ENCODE data around the gene MAGED4B.
"Not testable (repeated sequence)": the region's sequence is repeated elsewhere in the genome, so short reads cannot be mapped to it uniquely, and the experiment has no call there.

The MAGED4B gene, protein sequence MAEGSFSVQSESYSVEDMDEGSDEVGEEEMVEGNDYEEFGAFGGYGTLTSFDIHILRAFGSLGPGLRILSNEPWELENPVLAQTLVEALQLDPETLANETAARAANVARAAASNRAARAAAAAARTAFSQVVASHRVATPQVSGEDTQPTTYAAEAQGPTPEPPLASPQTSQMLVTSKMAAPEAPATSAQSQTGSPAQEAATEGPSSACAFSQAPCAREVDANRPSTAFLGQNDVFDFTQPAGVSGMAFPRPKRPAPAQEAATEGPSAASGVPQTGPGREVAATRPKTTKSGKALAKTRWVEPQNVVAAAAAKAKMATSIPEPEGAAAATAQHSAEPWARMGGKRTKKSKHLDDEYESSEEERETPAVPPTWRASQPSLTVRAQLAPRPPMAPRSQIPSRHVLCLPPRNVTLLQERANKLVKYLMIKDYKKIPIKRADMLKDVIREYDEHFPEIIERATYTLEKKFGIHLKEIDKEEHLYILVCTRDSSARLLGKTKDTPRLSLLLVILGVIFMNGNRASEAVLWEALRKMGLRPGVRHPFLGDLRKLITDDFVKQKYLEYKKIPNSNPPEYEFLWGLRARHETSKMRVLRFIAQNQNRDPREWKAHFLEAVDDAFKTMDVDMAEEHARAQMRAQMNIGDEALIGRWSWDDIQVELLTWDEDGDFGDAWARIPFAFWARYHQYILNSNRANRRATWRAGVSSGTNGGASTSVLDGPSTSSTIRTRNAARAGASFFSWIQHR

DNA sequence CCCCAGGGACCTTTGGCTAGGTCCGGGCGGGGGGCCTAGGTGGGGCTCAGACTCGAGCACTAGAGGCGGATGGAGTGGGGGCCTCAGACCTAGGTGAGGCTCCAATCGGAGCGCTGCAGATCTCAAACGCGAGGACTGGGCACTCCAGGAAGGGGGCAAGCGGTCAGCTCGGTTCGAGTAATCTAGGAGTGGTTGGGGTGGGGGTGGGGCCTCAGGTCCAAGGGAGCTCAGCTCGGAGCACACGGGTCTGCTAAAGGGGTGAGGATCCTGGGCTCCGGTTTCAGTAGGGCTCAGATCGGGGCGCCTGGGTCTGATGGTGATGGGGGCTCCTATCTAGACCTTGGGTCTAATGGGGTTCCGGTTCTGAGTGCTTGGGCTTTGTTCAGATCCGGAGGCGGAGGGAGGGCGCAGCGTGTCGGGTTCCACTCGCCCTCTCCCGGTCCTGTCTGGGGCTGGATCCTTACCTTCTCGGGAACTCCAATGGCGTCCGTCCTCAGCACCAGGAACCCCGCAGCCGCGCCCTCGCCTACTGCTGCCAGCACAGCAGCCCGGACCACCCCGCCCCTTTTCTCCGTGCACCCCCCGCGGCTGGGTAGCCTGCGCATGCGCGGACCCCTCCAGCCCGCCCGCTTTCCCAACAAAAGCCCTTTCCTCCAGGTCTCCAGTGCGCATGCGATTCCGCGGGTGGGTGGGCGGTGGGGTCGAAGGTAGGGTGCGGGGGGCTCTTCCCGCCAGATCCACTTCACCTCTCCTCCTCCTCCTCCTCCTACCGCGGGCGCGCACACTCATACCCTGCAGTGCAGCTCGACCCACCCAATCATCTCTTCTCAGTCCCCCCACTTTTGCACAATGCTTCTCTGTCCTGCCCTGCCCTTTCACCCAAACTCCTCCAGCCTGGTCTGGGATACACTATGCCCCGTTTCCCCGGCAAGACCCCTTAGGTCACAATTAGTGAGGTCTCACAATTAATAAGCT is at the start of gene MAGED4B:
Gene MAGED4B (minus strand): TSS at position 518 of the 975 bp plus-strand sequence. CDS start 1,011 bp downstream, outside the sequence.
- not testable (repeated sequence) for DNase-seq

DNA sequence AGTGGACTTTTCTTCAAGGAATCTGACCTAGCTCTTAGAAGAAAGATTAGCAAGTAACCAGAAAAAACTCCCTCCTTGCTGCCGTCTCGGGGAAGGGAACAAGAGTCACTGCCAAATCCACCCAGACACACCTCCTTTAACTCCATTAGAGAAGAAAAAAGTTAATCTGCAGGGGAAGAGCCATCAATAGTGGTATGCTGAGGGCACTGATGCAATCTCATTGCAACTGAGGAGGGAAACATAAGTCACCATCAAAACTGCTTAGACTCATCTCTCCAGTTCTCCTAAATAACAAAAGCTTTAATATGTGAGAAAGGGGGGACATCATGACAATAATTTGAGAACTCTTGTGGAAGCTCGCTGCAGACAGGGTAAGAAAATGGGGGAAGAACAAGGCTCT is 49.3 kb upstream of the MAGED4B start:
- DNase-seq: no peak

DNA sequence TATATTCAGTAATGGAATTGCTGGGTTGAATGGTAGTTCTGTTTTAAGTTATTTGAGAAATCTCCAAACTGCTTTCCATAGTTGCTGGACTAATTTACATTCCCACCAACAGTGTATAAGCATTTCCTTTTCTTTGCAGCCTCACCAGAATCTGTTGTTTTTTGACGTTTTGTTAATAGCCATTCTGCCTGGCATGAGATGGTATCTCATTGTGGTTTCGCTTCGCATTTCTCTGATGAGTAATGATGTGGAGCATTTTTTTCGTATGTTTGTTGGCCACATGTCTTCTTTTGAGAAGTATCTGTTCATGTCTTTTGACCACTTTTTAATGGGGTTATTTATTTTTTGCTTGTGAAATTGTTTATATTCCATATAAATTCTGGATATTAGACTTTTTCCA is 13.6 kb upstream of the MAGED4B start:
- no peak for DNase-seq

DNA sequence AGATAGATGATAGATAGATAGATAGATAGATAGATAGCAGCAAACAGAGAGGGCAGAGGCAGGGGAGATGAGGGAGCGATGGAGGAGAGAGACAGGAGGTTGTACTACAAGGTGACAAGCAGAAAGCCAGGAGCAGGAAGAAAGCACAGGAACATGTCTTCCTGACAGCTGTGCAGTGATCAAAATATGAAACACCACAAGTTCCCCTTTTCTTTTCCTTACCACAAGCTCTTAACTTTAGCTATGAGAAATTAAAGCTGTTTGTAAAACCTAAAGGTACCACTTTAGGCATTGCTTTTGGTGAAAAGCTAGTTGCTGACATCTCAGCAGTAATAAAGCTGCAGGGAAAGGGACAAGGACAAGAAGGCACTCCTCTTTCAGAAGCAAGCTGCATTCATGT is 9.1 kb upstream of the MAGED4B start:
- no peak for DNase-seq

DNA sequence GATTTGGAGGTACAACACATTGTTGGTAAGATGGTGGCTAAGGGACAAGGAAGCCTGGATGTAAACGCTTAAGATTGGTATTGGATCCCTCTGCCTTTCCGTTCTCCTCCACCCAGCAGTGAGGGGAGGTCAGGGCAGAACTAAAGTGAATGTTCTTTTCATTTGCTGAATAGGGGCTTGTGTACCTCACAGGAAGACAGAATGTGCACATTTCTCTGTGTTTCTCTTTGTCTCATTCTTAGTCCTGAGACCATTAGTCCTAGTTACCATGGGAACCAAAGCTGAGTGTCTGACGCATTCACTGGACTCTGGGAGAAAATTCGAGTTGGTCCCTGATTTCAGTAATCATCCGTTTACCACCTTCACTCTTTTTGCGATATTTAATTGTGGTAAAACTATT is 26.7 kb downstream of the MAGED4B start:
- not testable (repeated sequence) for DNase-seq

DNA sequence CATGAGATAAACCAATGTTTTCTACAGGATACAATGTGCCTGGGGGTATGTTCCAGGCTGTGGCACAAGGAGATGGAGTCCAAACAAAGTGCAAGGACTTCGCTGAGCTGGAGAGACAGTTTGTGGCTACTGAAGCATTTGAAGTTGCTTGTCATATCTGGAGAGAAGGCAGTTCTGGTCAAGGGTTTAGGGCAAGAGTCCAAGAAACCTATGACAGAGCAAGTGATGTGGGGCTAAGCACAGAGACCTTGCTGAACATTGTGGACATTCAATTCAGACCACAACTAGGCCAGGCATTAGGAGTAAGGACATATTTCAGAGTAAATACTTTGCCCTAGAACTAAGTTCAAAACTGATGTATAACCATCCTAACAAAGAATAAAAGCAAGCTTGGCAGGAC is 34.8 kb downstream of the MAGED4B start:
- no peak for DNase-seq

DNA sequence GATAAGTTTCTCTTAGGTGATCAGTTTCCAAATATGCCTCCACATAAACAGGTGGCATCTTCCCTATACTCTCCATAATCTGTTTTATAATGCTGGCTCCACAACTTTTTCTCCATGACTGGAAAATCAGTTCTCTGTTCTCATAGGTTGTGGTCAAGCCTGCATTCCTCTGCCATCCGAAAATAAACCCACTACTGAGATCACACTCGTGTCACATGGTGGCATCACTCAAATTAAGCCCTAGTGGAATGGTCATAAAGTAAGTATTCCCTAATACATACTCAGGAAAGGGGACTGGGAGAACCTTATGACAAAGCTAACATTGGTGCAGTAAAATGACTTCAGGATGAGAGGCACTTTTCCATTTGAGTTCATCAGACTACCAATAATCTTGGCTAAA is 37.6 kb downstream of the MAGED4B start:
- DNase-seq: no peak

DNA sequence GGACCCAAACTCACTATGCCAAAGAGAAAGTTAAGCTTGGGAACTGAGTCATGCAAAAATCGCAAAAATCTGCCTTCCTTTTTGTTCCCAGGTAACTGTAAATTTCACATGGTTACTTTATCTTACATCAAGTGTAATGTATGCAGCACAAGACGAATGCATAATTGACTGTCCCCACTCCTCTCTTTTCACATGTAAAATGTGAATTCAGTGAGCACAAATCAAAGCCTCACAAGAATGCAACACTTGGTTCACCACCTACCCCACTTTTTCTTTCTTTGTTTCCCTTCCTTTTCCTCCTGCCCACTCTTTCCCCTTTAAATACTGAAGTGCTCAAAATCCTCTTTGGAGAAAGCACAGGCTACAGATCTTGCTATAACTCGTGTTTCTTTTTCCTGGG is 53.2 kb downstream of the MAGED4B start:
- no peak for DNase-seq
